ENCODE data around the gene ANAPC10.

ANAPC10 gene

GRCh38 chr4:145101091-145101490, 3.1 kb upstream of the ANAPC10 start:
- Histone ChIP-seq H3K36me3 (ENCODE audit: control insufficient read depth, insufficient read depth, low read length) (no peaks in the 10 kb centered on the region), H3K9ac (ENCODE audit: low read depth, low read length) (no peak overlapping the region), H3K27me3 (ENCODE audit: control insufficient read depth, insufficient read depth, low read length) (no peaks in the 10 kb centered on the region), H3K4me1 (ENCODE audit: control insufficient read depth, insufficient read depth, low read length) (no peaks in the 10 kb centered on the region), H3K4me3 (ENCODE audit: low read depth, low read length) (no peak overlapping the region), H3K9me3 (ENCODE audit: control insufficient read depth, insufficient read depth, low read length) (no peaks in the 10 kb centered on the region)

GRCh38 chr4:145099653-145100052, 1.7 kb upstream of the ANAPC10 start:
- H3K4me3 ChIP-seq (ENCODE audit: low read depth, low read length): peak overlapping the region; percentile 97
- H3K36me3 ChIP-seq (ENCODE audit: control insufficient read depth, insufficient read depth, low read length): no peaks in the 10 kb centered on the region
- no peaks in the 10 kb centered on the region for H3K9me3 ChIP-seq (ENCODE audit: control insufficient read depth, insufficient read depth, low read length)
- no peaks in the 10 kb centered on the region for H3K4me1 ChIP-seq (ENCODE audit: control insufficient read depth, insufficient read depth, low read length)
- no peak overlapping the region for H3K9ac ChIP-seq (ENCODE audit: low read depth, low read length)
- H3K27me3 ChIP-seq (ENCODE audit: control insufficient read depth, insufficient read depth, low read length): no peaks in the 10 kb centered on the region

GRCh38 chr4:145098675-145099037, 660 bp upstream of the ANAPC10 start:
- Histone ChIP-seq H3K27me3 (ENCODE audit: control insufficient read depth, insufficient read depth, low read length) (no peaks in the 10 kb centered on the region), H3K9ac (ENCODE audit: low read depth, low read length) (peak overlapping the region; percentile 95), H3K4me1 (ENCODE audit: control insufficient read depth, insufficient read depth, low read length) (no peaks in the 10 kb centered on the region), H3K36me3 (ENCODE audit: control insufficient read depth, insufficient read depth, low read length) (no peaks in the 10 kb centered on the region), H3K9me3 (ENCODE audit: control insufficient read depth, insufficient read depth, low read length) (no peaks in the 10 kb centered on the region), H3K4me3 (ENCODE audit: low read depth, low read length) (peak overlapping the region; percentile 97)

GRCh38 chr4:145097331-145097820, 620 bp downstream of the ANAPC10 start:
- Histone ChIP-seq H3K4me1 (ENCODE audit: control insufficient read depth, insufficient read depth, low read length) (no peaks in the 10 kb centered on the region), H3K9ac (ENCODE audit: low read depth, low read length) (peak overlapping the region; percentile 89), H3K9me3 (ENCODE audit: control insufficient read depth, insufficient read depth, low read length) (no peaks in the 10 kb centered on the region), H3K4me3 (ENCODE audit: low read depth, low read length) (peak overlapping the region; percentile 97), H3K36me3 (ENCODE audit: control insufficient read depth, insufficient read depth, low read length) (no peaks in the 10 kb centered on the region), H3K27me3 (ENCODE audit: control insufficient read depth, insufficient read depth, low read length) (no peaks in the 10 kb centered on the region)

- Histone ChIP-seq H3K27me3 (ENCODE audit: control insufficient read depth, insufficient read depth, low read length) (no peaks in the 10 kb centered on the region), H3K36me3 (ENCODE audit: control insufficient read depth, insufficient read depth, low read length) (no peaks in the 10 kb centered on the region), H3K9ac (ENCODE audit: low read depth, low read length) (no peak overlapping the region), H3K4me1 (ENCODE audit: control insufficient read depth, insufficient read depth, low read length) (no peaks in the 10 kb centered on the region), H3K9me3 (ENCODE audit: control insufficient read depth, insufficient read depth, low read length) (no peaks in the 10 kb centered on the region), H3K4me3 (ENCODE audit: low read depth, low read length) (no peak overlapping the region)
Observed at GRCh38 chr4:145093638-145094037, 4.4 kb downstream of the ANAPC10 start.

GRCh38 chr4:145090380-145090779, 7.6 kb downstream of the ANAPC10 start:
- Histone ChIP-seq H3K9ac (ENCODE audit: low read depth, low read length) (no peak overlapping the region), H3K4me1 (ENCODE audit: control insufficient read depth, insufficient read depth, low read length) (no peaks in the 10 kb centered on the region), H3K4me3 (ENCODE audit: low read depth, low read length) (no peak overlapping the region), H3K36me3 (ENCODE audit: control insufficient read depth, insufficient read depth, low read length) (no peaks in the 10 kb centered on the region), H3K9me3 (ENCODE audit: control insufficient read depth, insufficient read depth, low read length) (no peaks in the 10 kb centered on the region), H3K27me3 (ENCODE audit: control insufficient read depth, insufficient read depth, low read length) (no peaks in the 10 kb centered on the region)

- H3K9me3 ChIP-seq (ENCODE audit: control insufficient read depth, insufficient read depth, low read length): no peaks in the 10 kb centered on the region
- no peaks in the 10 kb centered on the region for H3K27me3 ChIP-seq (ENCODE audit: control insufficient read depth, insufficient read depth, low read length)
- no peaks in the 10 kb centered on the region for H3K4me1 ChIP-seq (ENCODE audit: control insufficient read depth, insufficient read depth, low read length)
- H3K36me3 ChIP-seq (ENCODE audit: control insufficient read depth, insufficient read depth, low read length): no peaks in the 10 kb centered on the region
- no peak overlapping the region for H3K4me3 ChIP-seq (ENCODE audit: low read depth, low read length)
- H3K9ac ChIP-seq (ENCODE audit: low read depth, low read length): no peak overlapping the region
Observed at GRCh38 chr4:145083891-145084605, 13.9 kb downstream of the ANAPC10 start.

GRCh38 chr4:145081756-145082155, 16.2 kb downstream of the ANAPC10 start:
- no peaks in the 10 kb centered on the region for H3K36me3 ChIP-seq (ENCODE audit: control insufficient read depth, insufficient read depth, low read length)
- no peak overlapping the region for H3K4me3 ChIP-seq (ENCODE audit: low read depth, low read length)
- no peaks in the 10 kb centered on the region for H3K9me3 ChIP-seq (ENCODE audit: control insufficient read depth, insufficient read depth, low read length)
- H3K9ac ChIP-seq (ENCODE audit: low read depth, low read length): no peak overlapping the region
- H3K4me1 ChIP-seq (ENCODE audit: control insufficient read depth, insufficient read depth, low read length): no peaks in the 10 kb centered on the region
- no peaks in the 10 kb centered on the region for H3K27me3 ChIP-seq (ENCODE audit: control insufficient read depth, insufficient read depth, low read length)

GRCh38 chr4:145076469-145076855, 21.5 kb downstream of the ANAPC10 start:
- Histone ChIP-seq H3K9ac (ENCODE audit: low read depth, low read length) (no peak overlapping the region), H3K27me3 (ENCODE audit: control insufficient read depth, insufficient read depth, low read length) (no peaks in the 10 kb centered on the region), H3K4me3 (ENCODE audit: low read depth, low read length) (no peak overlapping the region), H3K4me1 (ENCODE audit: control insufficient read depth, insufficient read depth, low read length) (no peaks in the 10 kb centered on the region), H3K9me3 (ENCODE audit: control insufficient read depth, insufficient read depth, low read length) (no peaks in the 10 kb centered on the region), H3K36me3 (ENCODE audit: control insufficient read depth, insufficient read depth, low read length) (no peaks in the 10 kb centered on the region)

- no peak overlapping the region for H3K4me3 ChIP-seq (ENCODE audit: low read depth, low read length)
- no peaks in the 10 kb centered on the region for H3K27me3 ChIP-seq (ENCODE audit: control insufficient read depth, insufficient read depth, low read length)
- no peak overlapping the region for H3K9ac ChIP-seq (ENCODE audit: low read depth, low read length)
- H3K9me3 ChIP-seq (ENCODE audit: control insufficient read depth, insufficient read depth, low read length): no peaks in the 10 kb centered on the region
- H3K4me1 ChIP-seq (ENCODE audit: control insufficient read depth, insufficient read depth, low read length): no peaks in the 10 kb centered on the region
- no peaks in the 10 kb centered on the region for H3K36me3 ChIP-seq (ENCODE audit: control insufficient read depth, insufficient read depth, low read length)
Observed at GRCh38 chr4:145075742-145076468, 22.1 kb downstream of the ANAPC10 start.

- Histone ChIP-seq H3K27me3 (ENCODE audit: control insufficient read depth, insufficient read depth, low read length) (no peaks in the 10 kb centered on the region), H3K4me3 (ENCODE audit: low read depth, low read length) (no peak overlapping the region), H3K4me1 (ENCODE audit: control insufficient read depth, insufficient read depth, low read length) (no peaks in the 10 kb centered on the region), H3K9ac (ENCODE audit: low read depth, low read length) (no peak overlapping the region), H3K9me3 (ENCODE audit: control insufficient read depth, insufficient read depth, low read length) (no peaks in the 10 kb centered on the region), H3K36me3 (ENCODE audit: control insufficient read depth, insufficient read depth, low read length) (no peaks in the 10 kb centered on the region)
Observed at GRCh38 chr4:145071560-145071959, 26.4 kb downstream of the ANAPC10 start.

GRCh38 chr4:145069361-145069760, 28.6 kb downstream of the ANAPC10 start:
- Histone ChIP-seq H3K9me3 (ENCODE audit: control insufficient read depth, insufficient read depth, low read length) (no peaks in the 10 kb centered on the region), H3K36me3 (ENCODE audit: control insufficient read depth, insufficient read depth, low read length) (no peaks in the 10 kb centered on the region), H3K4me1 (ENCODE audit: control insufficient read depth, insufficient read depth, low read length) (peaks cover 10% of the 10 kb centered on the region), H3K9ac (ENCODE audit: low read depth, low read length) (no peak overlapping the region), H3K27me3 (ENCODE audit: control insufficient read depth, insufficient read depth, low read length) (no peaks in the 10 kb centered on the region), H3K4me3 (ENCODE audit: low read depth, low read length) (no peak overlapping the region)

Measured in iPS-15b (cell line).